Measurements from ENCODE around the gene MPZL3. TPM values are rescaled to one million over a fixed set of nuclear protein-coding genes. Genes with fewer than 3 reads are reported as not detected.
"Not testable (repeated sequence)": the region's sequence is repeated elsewhere in the genome, so short reads cannot be mapped to it uniquely, and the experiment has no call there.

The MPZL3 gene
- total RNA-seq, 1 experiment from 2014 or later, result 8.7 TPM

- Histone ChIP-seq H3K4me1 (ENCODE audit: control insufficient read depth in 1 of 2, insufficient read depth in 2 of 2, low read length in 2 of 2) (peaks cover 0 to 17% of the 10 kb centered on the region in 2 experiments; a peak in 3 of 4 replicates), H3K27ac (ENCODE audit: low read depth, low read length) (no peak overlapping the region), H3K36me3 (ENCODE audit: control insufficient read depth in 1 of 2, insufficient read depth in 2 of 2, low read length in 2 of 2) (no peaks in the 10 kb centered on the region), H3K4me2 (ENCODE audit: low read length) (no peak overlapping the region), H3K4me3 (replicated peaks in 1 of 2; ENCODE audit: low read depth in 1 of 2, low read length in 2 of 2) (no peak overlapping the region), H4K20me1 (ENCODE audit: insufficient read depth) (no peaks in the 10 kb centered on the region), H3K9ac (ENCODE audit: low read length) (no peak overlapping the region), H3K27me3 (ENCODE audit: insufficient read depth, low read length) (no peaks in the 10 kb centered on the region), H3K9me3 (ENCODE audit: control insufficient read depth in 1 of 2, insufficient read depth in 1 of 2, low read depth in 1 of 2, low read length in 2 of 2) (no peaks in the 10 kb centered on the region), H3K9me2 (ENCODE audit: insufficient read depth) (no peaks in the 10 kb centered on the region), H2AFZ (ENCODE audit: low read depth, low read length, poor library complexity, severe bottlenecking) (no peak overlapping the region), H3K79me2 (ENCODE audit: insufficient read depth, low read length) (no peaks in the 10 kb centered on the region)
- ChIA-PET CTCF (no interaction called here), RAD21 (ENCODE audit: low non-redundant PET in 1 of 2, low total read pairs in 2 of 2, uncharacterized antibody in 2 of 2, unreplicated experiment in 2 of 2) (no interaction called here), POLR2A (no interaction called here)
- BruUV-seq (replicated peaks), result no TSS peak
- ATAC-seq, result no peak
- no peak for TF ChIP-seq FOSL1 (IDR thresholded peaks at IDR 0.05; ENCODE audit: low read depth)
- TF ChIP-seq RAD21 (IDR thresholded peaks at IDR 0.05; ENCODE audit: low read depth), result no peak
- no peak for TF ChIP-seq JUND (IDR thresholded peaks at IDR 0.05)
- TF ChIP-seq YY1 (IDR thresholded peaks at IDR 0.05; ENCODE audit: extremely low read depth, insufficient replicate concordance, low read depth, low read length), result no peak
- TF ChIP-seq SRF (IDR thresholded peaks at IDR 0.05; ENCODE audit: low read depth), result no peak
- no peak for TF ChIP-seq POLR2AphosphoS5 (IDR thresholded peaks at IDR 0.05; ENCODE audit: low read depth, low read length)
- TF ChIP-seq ZFX (IDR thresholded peaks at IDR 0.05), result no peak
- TF ChIP-seq EGR1 (IDR thresholded peaks at IDR 0.05; ENCODE audit: low read depth), result no peak
- no peak for TF ChIP-seq ELF1 (IDR thresholded peaks at IDR 0.05; ENCODE audit: borderline replicate concordance, low read depth)
- no peak for TF ChIP-seq ZNF274 (IDR thresholded peaks at IDR 0.05; ENCODE audit: low read depth, low read length)
- intact Hi-C loops (cut with micrococcal nuclease), result no loop called here
- DNase-seq (ENCODE audit: low read depth, low spot score), result no peak
Observed at GRCh38 chr11:118193910-118194566, 58.1 kb downstream of the MPZL3 start.

GRCh38 chr11:118192817-118193216 lies 59.3 kb downstream of the MPZL3 start:
- H3K4me1 ChIP-seq (ENCODE audit: control insufficient read depth in 1 of 2, insufficient read depth in 2 of 2, low read length in 2 of 2); RAD21 ChIA-PET (ENCODE audit: low non-redundant PET in 1 of 2, low total read pairs in 2 of 2, uncharacterized antibody in 2 of 2, unreplicated experiment in 2 of 2); H4K20me1 ChIP-seq (ENCODE audit: insufficient read depth); H3K79me2 ChIP-seq (ENCODE audit: insufficient read depth, low read length); H3K27ac ChIP-seq (ENCODE audit: low read depth, low read length); H2AFZ ChIP-seq (ENCODE audit: low read depth, low read length, poor library complexity, severe bottlenecking); ATAC-seq; BruUV-seq (replicated peaks); H3K4me3 ChIP-seq (replicated peaks in 1 of 2; ENCODE audit: low read depth in 1 of 2, low read length in 2 of 2); H3K9me2 ChIP-seq (ENCODE audit: insufficient read depth); H3K27me3 ChIP-seq (ENCODE audit: insufficient read depth, low read length); H3K4me2 ChIP-seq (ENCODE audit: low read length); H3K9me3 ChIP-seq (ENCODE audit: control insufficient read depth in 1 of 2, insufficient read depth in 1 of 2, low read depth in 1 of 2, low read length in 2 of 2); DNase-seq (ENCODE audit: low read depth, low spot score); H3K9ac ChIP-seq (ENCODE audit: low read length); intact Hi-C loops (cut with micrococcal nuclease); H3K36me3 ChIP-seq (ENCODE audit: control insufficient read depth in 1 of 2, insufficient read depth in 2 of 2, low read length in 2 of 2); POLR2A ChIA-PET; CTCF ChIA-PET: not testable (repeated sequence)

- H3K9ac ChIP-seq (ENCODE audit: low read length); H3K79me2 ChIP-seq (ENCODE audit: insufficient read depth, low read length); H3K27ac ChIP-seq (ENCODE audit: low read depth, low read length); H2AFZ ChIP-seq (ENCODE audit: low read depth, low read length, poor library complexity, severe bottlenecking); H3K4me3 ChIP-seq (replicated peaks in 1 of 2; ENCODE audit: low read depth in 1 of 2, low read length in 2 of 2); intact Hi-C loops (cut with micrococcal nuclease); H3K27me3 ChIP-seq (ENCODE audit: insufficient read depth, low read length); CTCF ChIA-PET; DNase-seq (ENCODE audit: low read depth, low spot score); H3K9me2 ChIP-seq (ENCODE audit: insufficient read depth); RAD21 ChIA-PET (ENCODE audit: low non-redundant PET in 1 of 2, low total read pairs in 2 of 2, uncharacterized antibody in 2 of 2, unreplicated experiment in 2 of 2); BruUV-seq (replicated peaks); H4K20me1 ChIP-seq (ENCODE audit: insufficient read depth); H3K4me1 ChIP-seq (ENCODE audit: control insufficient read depth in 1 of 2, insufficient read depth in 2 of 2, low read length in 2 of 2); ATAC-seq; H3K9me3 ChIP-seq (ENCODE audit: control insufficient read depth in 1 of 2, insufficient read depth in 1 of 2, low read depth in 1 of 2, low read length in 2 of 2); H3K4me2 ChIP-seq (ENCODE audit: low read length); POLR2A ChIA-PET; H3K36me3 ChIP-seq (ENCODE audit: control insufficient read depth in 1 of 2, insufficient read depth in 2 of 2, low read length in 2 of 2): not testable (repeated sequence)
Observed at GRCh38 chr11:118190942-118191506, 61.1 kb downstream of the MPZL3 start.
